Hematopoietic multipotent progenitor cell treated with erythropoietin and hydrocortisone succinate and interleukin-3 and kit ligand, for 6 days (in vitro differentiated cells): ENCODE results near the gene RAB3IL1.
"Not testable (repeated sequence)": the region's sequence is repeated elsewhere in the genome, so short reads cannot be mapped to it uniquely, and the experiment has no call there.

ENCODE experiments used
- DNase-seq: peaks from one replicate; pipeline ENCODE4 v3.0.0-alpha.2; 2015

RAB3IL1 gene

DNA sequence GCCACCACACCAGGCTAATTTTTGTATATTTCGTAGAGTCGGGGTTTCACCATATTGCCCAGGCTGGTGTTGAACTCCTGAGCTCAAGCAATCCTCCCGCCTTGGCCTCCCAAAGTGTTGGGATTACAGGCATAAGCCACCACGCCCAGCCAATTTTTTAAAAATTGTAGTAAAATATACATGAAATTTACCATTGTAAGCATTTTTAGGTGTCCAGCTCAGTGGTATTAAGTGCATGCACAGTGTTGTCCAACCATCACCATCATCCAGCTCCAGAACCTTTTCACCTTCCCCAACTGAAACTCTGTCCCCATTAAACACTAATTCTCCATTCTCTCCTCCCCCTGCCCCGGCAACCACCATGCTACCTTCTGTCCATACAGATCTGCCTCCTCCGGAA is 34.5 kb downstream of the RAB3IL1 start:
- no peak for DNase-seq

DNA sequence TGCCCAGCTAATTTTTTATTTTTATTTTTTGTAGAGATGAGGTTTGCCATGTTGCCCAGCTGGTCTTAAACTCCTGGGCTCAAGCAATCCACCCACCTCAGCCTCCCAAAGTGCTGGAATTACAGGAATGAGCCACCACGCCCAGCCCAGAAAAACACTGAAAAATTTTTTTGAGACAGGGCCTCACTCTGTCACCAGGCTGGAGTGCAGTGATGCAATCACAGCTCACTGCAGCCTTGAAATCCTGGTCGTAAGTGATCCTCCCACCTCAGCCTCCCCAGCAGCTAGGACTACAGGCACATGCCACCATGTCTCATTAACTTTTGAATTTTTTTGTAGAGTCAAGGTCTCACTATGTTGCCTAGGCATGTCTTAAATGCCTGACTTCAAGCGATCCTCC is 35.1 kb downstream of the RAB3IL1 start:
- DNase-seq = not testable (repeated sequence)

DNA sequence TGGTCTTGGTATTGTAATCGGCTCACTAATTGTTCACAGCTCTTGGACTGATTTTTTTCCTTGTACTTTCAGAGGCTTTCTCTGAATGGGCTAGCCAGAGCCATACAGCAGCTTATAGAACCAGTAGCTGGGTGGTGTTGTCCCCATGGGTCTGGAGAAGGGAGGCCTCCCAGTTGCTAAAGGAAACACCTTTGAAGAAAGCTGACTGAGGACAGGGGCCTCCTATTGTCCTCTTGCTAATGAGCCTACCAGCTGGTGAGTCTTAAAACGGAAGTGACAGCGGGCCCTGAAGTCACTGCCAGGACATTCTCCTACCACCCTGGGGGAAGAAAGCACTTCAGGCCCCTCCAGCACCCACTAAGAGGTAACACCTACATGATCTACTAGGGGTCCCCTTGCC is 36.0 kb downstream of the RAB3IL1 start:
- no peak for DNase-seq

DNA sequence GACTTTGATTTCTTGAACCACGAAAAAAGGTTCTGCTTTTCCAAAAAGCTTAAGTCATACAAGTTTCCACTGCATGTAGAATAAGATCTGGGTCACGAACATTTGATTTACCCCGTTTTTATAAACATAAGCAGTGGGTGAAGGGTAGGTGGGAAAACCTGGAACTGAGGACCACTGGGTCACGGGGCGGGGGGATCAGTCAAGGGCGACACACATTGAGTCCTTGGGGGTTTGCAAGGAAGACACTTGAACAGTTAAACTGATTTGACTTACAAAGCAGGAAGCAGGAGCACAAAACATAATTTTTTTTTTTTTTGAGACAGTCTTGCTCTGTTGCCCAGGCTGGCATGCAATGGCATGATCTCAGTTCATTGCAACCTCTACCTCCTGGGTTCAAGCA is 36.9 kb downstream of the RAB3IL1 start:
- DNase-seq = no peak

DNA sequence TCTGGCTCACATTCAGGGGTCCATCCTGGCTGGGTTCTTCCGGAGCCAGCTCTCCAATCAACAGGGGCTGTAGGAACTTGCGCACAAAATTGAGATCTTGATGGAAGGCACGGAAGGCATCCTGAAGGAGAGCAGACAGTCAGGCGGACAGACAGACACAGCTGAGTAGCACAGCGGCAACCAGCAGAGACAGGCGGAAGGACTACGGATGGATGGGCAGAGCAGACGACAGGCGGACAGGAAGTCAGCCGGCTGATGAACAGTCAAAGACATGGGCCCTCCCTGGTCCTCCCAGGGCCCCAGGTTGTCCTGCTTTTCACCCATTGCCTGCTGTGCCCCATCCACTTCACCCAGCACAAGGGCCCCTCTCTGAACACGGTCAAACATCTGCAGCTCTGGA is 37.3 kb downstream of the RAB3IL1 start:
- no peak for DNase-seq

DNA sequence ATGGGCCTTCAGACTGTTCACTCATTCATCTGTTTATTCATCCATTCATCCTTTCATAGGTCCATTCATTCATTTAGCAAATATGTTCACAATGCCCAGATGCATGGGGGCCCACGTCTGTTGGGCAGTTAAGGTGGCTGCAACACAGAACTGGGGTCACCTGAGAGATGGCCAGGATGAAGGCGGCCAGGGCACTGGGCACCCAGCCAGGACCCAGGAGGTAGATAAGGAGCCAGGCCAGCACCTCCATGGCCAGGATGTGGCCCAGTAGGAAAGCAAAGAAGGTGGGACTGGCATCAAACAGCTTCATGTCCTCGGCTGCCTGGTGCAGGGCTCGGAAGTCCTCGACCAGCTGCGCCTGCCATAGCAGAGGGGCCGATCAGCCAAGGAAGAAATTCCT is 38.2 kb downstream of the RAB3IL1 start:
- DNase-seq = no peak

DNA sequence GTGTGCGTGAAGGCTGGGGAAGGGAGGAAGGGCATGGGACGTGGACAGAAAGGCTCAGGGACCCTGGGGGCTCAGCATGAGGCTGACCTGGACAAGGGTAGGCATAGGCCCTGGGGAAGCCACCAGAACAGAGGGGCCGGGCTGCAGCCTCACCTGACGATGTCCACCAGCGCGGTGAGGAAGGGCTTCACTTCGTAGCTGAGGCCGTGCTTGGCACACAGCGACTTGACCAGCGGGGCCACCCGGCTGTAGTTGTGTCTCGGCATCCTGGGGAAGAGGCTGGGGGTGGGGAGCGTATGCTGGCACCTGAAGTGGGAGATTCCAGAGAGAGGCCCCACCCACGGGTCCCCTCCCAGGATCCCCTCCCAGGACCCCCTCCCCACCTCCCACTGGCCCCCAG is 41.7 kb downstream of the RAB3IL1 start:
- DNase-seq = no peak

DNA sequence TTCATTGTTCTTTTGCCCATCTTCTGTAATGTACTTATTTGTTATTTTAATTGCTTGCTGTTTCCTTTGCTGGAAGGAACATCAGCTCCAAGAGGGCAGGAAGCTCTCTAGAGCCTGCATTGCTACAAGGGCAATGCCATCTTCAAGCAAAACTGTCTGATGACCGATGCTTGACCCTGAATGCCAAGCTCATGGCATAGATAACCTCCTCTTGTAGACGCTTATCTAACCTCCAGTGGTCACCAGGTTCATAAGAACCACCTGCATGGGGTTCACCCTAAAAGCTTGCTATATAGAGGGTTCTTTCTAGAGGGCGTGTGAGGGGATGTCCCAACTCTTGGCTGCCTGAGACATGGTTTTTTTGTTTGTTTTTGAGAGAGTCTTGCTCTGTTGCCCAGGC is 42.5 kb downstream of the RAB3IL1 start:
- DNase-seq = no peak

DNA sequence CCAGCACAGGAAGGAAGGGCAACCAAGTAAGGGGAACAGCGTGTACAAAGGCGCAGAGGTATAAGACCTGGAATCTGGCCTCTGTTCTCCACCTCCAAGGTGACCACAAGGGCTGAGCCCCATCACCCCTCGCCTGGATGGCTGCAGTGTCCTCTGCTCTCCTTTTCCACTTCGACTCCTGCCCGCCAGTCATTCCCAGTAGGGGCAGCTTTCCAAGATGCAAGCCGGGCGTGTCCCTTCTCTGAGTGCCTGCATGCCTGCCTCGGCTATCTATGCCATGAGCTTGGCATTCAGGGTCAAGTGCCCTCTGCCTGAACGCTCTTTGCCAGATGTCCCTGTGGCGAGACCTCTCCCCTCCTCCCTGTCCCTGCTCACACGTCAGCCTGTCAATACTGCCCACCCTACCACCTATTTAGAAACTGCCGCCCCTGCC is 43.0 kb downstream of the RAB3IL1 start:
- DNase-seq = no peak

DNA sequence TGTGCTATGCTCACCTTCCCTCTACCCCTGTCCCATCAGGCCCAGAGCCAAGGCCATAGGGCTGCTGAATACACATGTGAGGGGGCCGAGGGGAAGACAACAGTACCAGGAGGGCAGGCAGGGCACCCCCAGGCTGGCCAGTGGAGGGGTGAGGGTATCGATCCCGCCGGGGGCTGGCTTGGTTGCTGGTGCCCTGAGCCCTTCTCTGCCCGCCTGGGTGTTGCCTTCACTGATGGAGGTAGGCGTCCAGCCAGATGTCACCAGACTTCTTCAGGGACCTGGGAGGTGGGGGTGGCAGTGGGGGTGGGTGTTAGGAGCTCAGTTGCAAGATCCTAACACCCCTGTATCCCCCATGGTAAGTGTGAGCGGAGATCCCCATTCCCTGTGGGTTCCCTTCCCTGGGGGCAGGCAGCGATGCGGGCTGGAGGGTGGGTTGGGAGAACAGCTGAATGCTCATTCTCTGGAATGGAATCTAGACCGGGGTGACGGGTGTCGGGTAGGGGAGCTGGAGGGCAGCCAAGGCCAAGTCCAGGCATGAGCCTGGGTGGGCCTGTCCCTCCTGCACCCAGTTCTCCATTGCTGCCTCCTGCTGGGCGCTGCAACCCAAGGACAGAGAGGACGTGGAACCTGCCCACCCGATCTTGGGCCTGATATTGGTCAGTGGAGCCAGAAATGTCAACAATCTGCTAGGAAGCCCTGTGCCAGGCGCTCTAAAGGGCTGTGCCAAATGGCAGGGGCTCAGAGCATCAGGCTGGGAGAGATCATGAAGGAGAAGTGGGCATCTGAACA is 43.6 kb downstream of the RAB3IL1 start:
- DNase-seq = no peak

DNA sequence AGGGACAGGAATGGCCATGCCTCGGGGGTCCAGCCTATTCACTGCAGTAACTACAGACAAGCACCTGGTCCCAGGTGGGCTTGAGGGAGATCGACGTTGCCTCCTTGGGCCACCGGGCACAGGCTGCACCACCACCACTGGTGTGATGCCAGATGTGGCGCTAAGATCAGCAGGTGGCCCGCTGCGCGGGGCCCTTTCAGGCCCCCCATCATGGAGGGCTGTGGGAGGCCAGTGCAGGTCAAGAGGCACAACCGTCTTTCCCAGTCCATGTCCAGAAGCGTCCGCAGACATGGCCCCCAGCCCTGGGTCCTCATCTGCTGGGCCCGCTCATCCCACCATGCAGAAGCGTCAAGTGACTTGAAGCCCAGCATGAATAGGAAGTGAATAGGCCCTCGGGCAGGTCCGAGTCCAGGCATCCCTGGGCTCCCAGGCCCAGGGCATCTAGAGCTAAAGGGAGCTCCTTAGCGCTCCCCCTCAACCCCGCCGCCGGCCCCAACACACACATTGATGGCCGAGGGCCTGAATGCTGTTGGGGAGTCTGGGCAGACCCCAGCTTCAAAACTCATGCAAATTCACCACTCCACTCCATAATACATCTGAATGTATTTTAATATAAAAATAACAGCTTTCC is 44.3 kb downstream of the RAB3IL1 start:
- no peak for DNase-seq

DNA sequence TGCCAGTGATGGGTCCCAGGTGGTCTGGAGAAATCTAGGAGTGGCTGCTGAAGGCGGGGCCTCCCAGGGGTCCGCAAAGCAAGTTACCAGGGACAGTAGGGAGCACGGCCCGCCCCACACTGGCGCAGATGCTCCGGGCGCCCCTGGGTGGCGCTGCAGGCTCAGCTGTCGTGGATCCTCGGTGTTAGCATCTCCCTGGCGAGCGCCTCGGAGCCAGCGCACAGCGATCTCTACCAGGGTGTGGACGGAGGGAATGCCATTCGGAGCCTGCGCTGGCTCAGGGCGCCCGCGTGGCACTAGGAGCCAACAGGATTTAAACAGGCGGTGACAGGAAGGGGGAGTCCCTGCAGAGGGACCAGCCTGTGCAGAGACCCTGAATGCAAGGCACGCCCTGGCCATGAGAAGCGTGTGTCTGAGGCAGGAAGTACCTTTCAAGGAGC is 46.2 kb downstream of the RAB3IL1 start:
- DNase-seq = peak; percentile 92

DNA sequence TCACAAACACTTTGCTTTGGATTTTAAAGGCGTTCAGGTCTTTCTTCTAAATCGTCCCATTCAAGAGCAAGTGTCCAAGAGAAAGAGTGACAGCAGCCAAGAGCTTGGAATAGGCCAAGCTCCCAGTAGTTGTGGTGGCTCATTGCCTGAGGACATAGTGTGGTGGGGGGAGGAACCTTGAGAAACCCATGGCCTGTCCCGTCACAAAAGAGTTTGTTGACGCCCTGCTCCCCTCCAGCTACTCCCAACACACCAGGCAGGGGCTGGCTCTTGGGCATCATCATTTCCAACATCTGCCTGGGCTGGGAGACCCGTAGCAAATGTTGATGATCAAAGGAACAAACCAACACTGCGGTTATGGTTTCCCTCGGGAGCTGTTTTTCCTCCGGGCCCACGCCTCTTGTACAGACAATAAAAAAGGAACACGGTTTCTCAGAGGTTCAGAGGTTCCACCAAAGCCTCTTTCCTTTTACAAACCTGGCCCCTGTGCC is 46.8 kb downstream of the RAB3IL1 start:
- peak; percentile 51 for DNase-seq

DNA sequence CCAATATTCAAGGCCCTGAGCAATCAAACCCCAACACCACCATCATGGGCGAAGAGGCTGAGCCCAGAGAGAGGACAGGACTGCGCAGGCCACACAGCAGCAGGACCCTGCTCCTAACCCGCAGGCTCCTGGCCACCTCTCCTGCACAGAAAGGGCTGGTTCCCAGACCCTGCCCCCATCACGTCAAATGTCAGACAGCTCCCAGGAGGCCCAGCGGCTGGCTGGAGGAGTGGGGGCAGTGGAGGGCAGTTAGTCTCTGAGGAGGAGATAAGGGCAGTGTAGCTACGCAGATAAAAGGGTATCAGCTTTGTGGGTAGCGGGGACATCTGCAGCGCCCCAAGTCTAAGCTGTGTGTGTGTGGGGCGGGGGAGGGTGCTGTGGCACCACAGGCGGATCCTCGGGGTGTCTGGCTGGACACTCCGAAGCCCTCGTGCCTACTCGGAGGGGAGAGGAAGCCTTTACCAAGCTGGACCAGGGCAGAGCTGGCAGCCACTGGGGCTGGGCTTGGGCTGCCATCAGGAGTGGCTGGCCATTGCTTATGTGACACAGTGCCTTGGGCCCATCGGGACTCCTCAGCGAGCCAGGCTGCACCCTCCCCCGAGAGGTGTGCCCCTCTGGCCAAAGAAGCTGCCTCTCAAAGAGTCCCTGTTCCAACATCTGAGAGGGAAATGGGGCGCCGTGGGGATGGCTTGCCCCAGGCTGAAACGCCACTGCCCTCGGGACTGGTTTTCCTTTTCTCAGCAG is 47.5 kb downstream of the RAB3IL1 start:
- peak; percentile 97 for DNase-seq

DNA sequence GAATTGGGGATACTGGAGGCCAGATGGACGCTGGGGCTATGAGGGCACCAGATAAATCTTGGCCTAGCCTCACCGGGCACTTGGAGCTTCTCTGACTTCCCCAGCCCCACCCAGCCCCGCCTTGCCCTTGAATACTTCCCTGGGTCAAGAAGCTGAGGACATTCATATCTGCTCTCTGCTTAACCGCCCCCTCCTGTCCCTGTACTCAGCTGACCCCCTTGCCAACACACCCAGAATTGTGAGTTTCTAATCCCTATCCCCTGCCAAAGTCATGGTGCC is 48.0 kb downstream of the RAB3IL1 start:
- peak; percentile 74 for DNase-seq

DNA sequence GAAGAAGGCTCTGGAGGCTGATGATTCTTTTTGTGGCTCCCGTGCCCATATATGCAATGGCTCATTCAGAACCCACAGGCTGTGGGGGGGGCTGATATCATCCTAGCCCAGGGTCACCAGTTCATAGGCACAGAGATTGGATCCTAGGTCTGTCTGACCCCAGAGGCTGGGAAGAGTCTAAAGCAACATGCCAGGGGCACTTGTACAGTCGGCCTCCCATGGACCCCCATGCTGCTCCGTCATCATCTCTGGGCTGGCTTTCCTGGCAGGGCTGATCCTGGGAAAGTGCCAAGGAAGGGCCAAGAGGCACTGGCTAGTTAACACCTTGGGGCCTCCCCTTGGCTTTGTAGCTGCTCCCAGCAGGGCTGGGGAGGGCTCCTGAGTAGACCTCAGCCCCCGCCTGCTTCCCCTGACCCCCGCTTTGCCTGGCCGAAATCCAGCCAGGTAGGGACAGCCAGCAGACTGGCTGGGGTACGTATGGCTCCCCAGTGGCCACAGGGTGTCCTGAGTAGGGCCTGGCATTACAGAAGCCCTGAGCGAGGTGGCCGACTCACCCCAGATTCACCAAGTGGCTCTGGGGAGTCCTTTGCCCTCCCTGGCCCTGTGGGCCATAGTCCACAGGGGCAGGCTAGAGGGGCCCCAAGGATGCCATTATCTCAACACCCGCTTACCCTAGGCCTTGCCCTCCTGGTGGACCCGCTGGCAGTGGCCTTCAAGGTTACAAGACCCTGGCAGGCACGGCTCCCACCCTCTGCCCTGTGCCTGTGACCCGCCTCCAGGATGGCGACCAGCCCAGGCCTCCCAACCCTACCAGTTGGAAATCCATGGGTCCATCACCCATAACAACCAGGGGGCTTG is 48.6 kb downstream of the RAB3IL1 start:
- peak; percentile 63 for DNase-seq

DNA sequence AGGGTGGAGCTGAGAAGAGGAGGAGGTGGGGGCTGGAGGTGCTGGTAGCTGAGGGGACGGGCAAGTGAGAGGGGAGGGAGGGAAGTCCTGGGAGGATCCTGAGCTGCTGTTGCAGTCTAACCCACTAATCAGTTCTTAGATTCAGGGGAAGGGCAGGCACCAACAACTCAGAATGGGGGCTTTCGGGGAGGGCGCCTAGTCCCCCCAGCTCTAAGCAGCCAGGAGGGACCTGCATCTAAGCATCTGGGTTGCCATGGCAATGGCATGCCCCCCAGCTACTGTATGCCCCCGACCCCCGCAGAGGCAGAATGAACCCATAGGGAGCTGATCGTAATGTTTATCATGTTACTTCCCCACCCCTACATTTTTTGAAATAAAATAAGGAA is 50.4 kb downstream of the RAB3IL1 start:
- DNase-seq = no peak

DNA sequence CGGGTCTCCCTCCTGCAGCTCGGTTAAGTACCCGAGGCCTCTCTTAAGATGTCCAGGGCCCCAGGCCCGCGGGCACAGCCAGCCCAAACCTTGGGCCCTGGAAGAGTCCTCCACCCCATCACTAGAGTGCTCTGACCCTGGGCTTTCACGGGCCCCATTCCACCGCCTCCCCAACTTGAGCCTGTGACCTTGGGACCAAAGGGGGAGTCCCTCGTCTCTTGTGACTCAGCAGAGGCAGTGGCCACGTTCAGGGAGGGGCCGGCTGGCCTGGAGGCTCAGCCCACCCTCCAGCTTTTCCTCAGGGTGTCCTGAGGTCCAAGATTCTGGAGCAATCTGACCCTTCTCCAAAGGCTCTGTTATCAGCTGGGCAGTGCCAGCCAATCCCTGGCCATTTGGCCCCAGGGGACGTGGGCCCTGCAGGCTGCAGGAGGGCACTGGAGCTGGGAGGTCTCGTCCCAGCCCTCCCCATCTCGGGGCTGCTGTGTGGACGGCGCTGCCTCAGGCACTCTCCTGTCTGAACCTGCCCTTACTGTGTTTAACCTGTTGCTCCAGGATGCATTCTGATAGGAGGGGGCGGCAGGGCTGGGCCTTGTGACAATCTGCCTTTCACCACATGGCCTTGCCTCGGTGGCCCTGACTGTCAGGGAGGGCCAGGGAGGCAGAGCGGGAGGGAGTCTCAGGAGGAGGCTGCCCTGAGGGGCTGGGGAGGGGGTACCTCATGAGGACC is 51.0 kb downstream of the RAB3IL1 start:
- no peak for DNase-seq

DNA sequence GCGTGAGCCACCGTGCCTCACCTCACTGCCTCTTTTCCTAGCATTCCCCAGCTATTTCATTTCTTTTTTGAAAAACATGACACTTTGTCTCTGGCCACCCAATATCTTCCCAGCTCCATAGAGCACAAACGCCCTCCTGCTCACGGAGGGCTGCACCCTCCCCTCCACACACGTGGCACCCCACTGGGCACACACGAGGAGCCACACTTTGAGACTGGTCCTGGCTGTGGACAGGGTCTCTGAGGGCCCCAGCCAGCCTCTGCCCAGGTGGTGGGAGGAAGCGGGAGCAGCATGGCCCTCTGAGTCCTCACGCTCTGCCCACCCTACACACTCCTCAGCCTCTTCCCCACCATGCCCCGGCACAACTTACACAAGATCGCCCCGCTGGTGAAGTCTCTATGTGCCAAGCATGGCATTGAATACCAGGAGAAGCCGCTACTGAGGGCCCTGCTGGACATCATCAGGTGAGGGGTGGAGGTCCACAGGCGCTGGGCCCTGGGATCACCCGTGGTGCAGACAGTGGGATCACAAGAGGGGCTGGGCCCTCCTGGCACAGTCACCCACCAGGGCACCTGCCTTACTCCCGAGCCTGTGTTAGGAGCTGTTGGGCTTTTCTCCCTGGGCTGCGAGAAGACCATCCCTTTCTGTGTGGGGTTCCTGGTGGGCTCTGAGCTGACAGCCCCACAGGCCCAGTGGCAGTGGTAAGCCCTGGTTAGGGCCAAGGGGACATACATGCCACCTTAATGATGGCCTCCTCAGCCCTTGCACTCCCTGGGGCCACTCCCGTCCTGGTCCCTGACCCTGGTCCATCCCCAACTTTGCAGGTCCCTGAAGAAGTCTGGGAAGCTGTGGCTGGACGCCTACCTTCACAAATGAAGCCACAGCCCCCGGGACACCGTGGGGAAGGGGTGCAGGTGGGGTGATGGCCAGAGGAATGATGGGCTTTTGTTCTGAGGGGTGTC is 52.3 kb downstream of the RAB3IL1 start:
- DNase-seq = no peak

DNA sequence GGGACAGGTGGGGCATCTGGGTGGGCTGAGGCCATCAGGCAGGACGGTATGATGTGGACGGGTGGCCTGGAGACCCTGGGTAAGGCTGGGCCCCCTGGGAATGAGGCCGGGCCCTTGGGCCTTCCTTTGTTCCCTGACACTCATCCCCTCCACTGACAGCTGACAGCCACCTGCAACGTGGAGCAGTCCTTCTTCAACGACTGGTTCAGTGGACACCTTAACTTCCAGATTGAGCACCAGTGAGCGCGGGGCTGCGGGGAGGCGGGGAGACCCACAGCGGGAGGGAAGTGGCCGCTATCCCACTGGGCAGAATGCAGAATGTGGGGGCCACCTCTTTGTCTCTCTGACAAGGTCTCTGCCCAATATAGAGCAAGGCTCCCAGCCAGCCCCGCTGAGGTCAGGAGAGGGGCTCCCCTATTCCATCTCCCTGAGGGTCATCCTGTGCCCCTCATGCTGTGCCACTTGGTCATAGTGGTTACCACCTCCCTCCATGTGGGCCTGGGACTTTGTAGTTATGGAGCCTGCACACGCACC is 53.8 kb downstream of the RAB3IL1 start:
- no peak for DNase-seq
